Esophagus muscularis mucosa (tissue), 4 donors: ENCODE data around the gene TMEM80.

Experiments
- EP300 ChIP-seq: sonication (generic); formaldehyde crosslinking; IDR thresholded peaks from one replicate; pipeline ENCODE4 v1.6.1; 2017; ENCODE audit warnings: antibody characterized with exemption
- POLR2A ChIP-seq: fragments of 450-650 bp; IDR thresholded peaks from one replicate; pipeline ENCODE4 v1.6.1; 2017; ENCODE audit warnings: antibody characterized with exemption, moderate library complexity, mild to moderate bottlenecking, low read depth
- POLR2AphosphoS5 ChIP-seq, 2 donors: sonication (generic); formaldehyde crosslinking; IDR thresholded peaks; one replicate each; pipeline ENCODE4 v1.6.1; 2017; ENCODE audit warnings: antibody characterized with exemption in 2 of 2
- TF ChIP-seq, protein P1 (sequence below), 3 experiments: fragments of 200-600 bp in 2 of 3; fragments of 450-650 bp in 1 of 3; sonication (generic) in 2 of 3; IDR thresholded peaks; one replicate each; pipeline ENCODE4 v1.5.1; 2017 to 2019; ENCODE audit warnings: antibody characterized with exemption in 3 of 3, mild to moderate bottlenecking in 2 of 3, moderate library complexity in 1 of 3

DNA sequence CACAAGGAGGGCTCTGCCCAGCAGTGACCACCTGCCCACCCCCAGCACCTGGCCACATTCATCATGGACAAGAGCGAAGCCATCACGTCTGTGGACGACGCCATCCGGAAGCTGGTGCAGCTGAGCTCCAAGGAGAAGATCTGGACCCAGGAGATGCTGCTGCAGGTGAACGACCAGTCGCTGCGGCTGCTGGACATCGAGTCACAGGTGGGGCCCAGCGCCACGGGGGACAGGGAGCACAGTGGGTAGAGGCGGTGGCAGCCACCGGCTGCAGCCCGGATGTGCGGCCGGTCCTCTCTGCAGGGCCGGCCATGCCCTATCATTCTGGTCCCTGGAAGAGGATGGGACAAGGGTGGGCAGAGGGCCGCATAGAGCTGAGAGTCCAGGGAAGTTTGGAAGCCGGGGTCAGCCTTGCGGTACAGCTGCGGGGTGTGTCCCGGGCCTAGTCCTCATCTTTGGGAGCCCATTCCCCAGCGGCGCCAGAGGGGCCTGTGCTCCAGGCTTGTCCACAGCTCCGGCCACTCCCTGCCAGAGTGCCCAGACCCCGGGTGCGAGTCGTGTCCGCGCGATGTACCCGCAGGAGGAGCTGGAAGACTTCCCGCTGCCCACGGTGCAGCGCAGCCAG, 24.5 kb downstream of the TMEM80 start:
- TF ChIP-seq POLR2AphosphoS5 (IDR thresholded peaks at IDR 0.05) = no peak
- TF ChIP-seq POLR2A = no peak
- TF ChIP-seq, protein P1, sequence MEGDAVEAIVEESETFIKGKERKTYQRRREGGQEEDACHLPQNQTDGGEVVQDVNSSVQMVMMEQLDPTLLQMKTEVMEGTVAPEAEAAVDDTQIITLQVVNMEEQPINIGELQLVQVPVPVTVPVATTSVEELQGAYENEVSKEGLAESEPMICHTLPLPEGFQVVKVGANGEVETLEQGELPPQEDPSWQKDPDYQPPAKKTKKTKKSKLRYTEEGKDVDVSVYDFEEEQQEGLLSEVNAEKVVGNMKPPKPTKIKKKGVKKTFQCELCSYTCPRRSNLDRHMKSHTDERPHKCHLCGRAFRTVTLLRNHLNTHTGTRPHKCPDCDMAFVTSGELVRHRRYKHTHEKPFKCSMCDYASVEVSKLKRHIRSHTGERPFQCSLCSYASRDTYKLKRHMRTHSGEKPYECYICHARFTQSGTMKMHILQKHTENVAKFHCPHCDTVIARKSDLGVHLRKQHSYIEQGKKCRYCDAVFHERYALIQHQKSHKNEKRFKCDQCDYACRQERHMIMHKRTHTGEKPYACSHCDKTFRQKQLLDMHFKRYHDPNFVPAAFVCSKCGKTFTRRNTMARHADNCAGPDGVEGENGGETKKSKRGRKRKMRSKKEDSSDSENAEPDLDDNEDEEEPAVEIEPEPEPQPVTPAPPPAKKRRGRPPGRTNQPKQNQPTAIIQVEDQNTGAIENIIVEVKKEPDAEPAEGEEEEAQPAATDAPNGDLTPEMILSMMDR (IDR thresholded peaks at IDR 0.05) = no peak
- no peak for TF ChIP-seq EP300
